B cell (primary cell): ENCODE measurements around the gene NCMAP. TPM values are rescaled to one million over a fixed set of nuclear protein-coding genes. Genes with fewer than 3 reads are reported as not detected.

Experiments used
- ATAC-seq: fragments of 200-7000 bp; cut with Tn5 transposase; one replicate; pipeline ENCODE4 v1.10.0; 2021; ENCODE audit warnings: low read depth, mild to moderate bottlenecking, moderate number of reproducible peaks, moderate library complexity
- CTCF ChIA-PET: fragments of 350-600 bp; sonication (Branson Sonifier 250); formaldehyde crosslinking; loops from one replicate; lab custom pipeline; 2021; ENCODE audit warnings: antibody characterized with exemption, inconsistent platforms; lab: Charles Lee
- POLR2A ChIA-PET: fragments of 350-600 bp; sonication (Branson Sonifier 250); formaldehyde crosslinking; loops from one replicate; lab custom pipeline; 2021; ENCODE audit warnings: antibody characterized with exemption; lab: Charles Lee
- DNase-seq: peaks from one replicate; pipeline ENCODE4 v3.0.0; 2013
- H2AFZ ChIP-seq: 2 replicates; pipeline ENCODE4 v1.6.1; 2012; ENCODE audit warnings: mild to moderate bottlenecking, low read depth, low read length; ENCODE audit not compliant: insufficient read depth, poor library complexity, severe bottlenecking
- H3K27ac ChIP-seq, 2 donors: 1 replicate in 1 of 2; 2 replicates in 1 of 2; pipeline ENCODE4 v1.5.1; 2012 to 2013; ENCODE audit warnings: low read length in 2 of 2, mild to moderate bottlenecking in 2 of 2, moderate library complexity in 1 of 2
- H3K27me3 ChIP-seq, 4 experiments: fragments of 200-600 bp in 1 of 4; sonication (generic) in 1 of 4; replicated peaks in 1 of 4; 1 replicate in 2 of 4; 2 replicates in 2 of 4; pipeline versions ENCODE4 v1.6.1 to v1.7.0; 2013 to 2016; ENCODE audit warnings: low read length in 3 of 4, mild to moderate bottlenecking in 2 of 4, mixed read lengths in 1 of 4, moderate library complexity in 1 of 4; ENCODE audit not compliant: insufficient read depth in 4 of 4, control insufficient read depth in 3 of 4; ENCODE audit errors: control extremely low read depth in 1 of 4
- H3K36me3 ChIP-seq, 2 experiments: replicated peaks in 1 of 2; 1 replicate in 1 of 2; 2 replicates in 1 of 2; pipeline versions ENCODE4 v1.6.1 to v1.7.1; 2013; ENCODE audit warnings: low read length in 1 of 2; ENCODE audit not compliant: insufficient read depth in 2 of 2, control insufficient read depth in 1 of 2; ENCODE audit errors: control extremely low read depth in 1 of 2, extremely low read depth in 1 of 2
- H3K4me1 ChIP-seq, 2 donors: fragments of 200-600 bp in 1 of 2; sonication (generic) in 1 of 2; 1 replicate in 1 of 2; 2 replicates in 1 of 2; pipeline versions ENCODE4 v1.5.1 to v1.6.1; 2013 to 2017; ENCODE audit warnings: low read length in 2 of 2; ENCODE audit not compliant: control insufficient read depth in 2 of 2, insufficient read depth in 2 of 2
- H3K4me2 ChIP-seq: replicated peaks from 2 replicates; pipeline ENCODE3; 2012; ENCODE audit warnings: mild to moderate bottlenecking, low read depth, low read length; ENCODE audit not compliant: poor library complexity, severe bottlenecking
- H3K4me3 ChIP-seq, 5 experiments: fragments of 200-600 bp in 1 of 5; sonication (generic) in 1 of 5; 1 replicate in 3 of 5; 2 replicates in 2 of 5; pipeline versions ENCODE4 v1.5.1 to v1.7.0; 2011 to 2016; ENCODE audit warnings: low read length in 4 of 5, mild to moderate bottlenecking in 4 of 5, low read depth in 2 of 5, control low read depth in 1 of 5, moderate library complexity in 1 of 5; ENCODE audit not compliant: insufficient read depth in 1 of 5; ENCODE audit errors: control extremely low read depth in 1 of 5, extremely low read depth in 1 of 5
- H3K79me2 ChIP-seq: fragments of 200-600 bp; sonication (generic); one replicate; pipeline ENCODE4 v1.6.0; 2016; ENCODE audit warnings: low read length; ENCODE audit not compliant: control insufficient read depth, insufficient read depth
- H3K9ac ChIP-seq: fragments of 200-600 bp; sonication (generic); 2 replicates; pipeline ENCODE4 v1.6.1; 2017; ENCODE audit warnings: mild to moderate bottlenecking, low read length, moderate library complexity
- H3K9me3 ChIP-seq, 3 donors: one replicate each; pipeline versions ENCODE4 v1.6.1 to v1.7.1; 2013; ENCODE audit warnings: low read length in 2 of 3; ENCODE audit not compliant: control insufficient read depth in 2 of 3, insufficient read depth in 1 of 3; ENCODE audit errors: control extremely low read depth in 1 of 3
- H4K20me1 ChIP-seq: 2 replicates; pipeline ENCODE4 v1.6.0; 2012; ENCODE audit warnings: mild to moderate bottlenecking, low read length; ENCODE audit not compliant: insufficient read depth, control insufficient read depth, poor library complexity, severe bottlenecking
- H3K27ac Mint-ChIP-seq: one replicate; pipeline ENCODE4 v1.8.0; 2021; ENCODE audit warnings: mixed read lengths
- H3K27me3 Mint-ChIP-seq: one replicate; pipeline ENCODE4 v1.8.0; 2021; ENCODE audit warnings: mixed read lengths
- H3K4me1 Mint-ChIP-seq: one replicate; pipeline ENCODE4 v1.8.0; 2021; ENCODE audit warnings: mixed read lengths
- H3K4me3 Mint-ChIP-seq: one replicate; pipeline ENCODE4 v1.8.0; 2021; ENCODE audit warnings: mixed read lengths
- H3K9me3 Mint-ChIP-seq: one replicate; pipeline ENCODE4 v1.8.0; 2022; ENCODE audit warnings: mixed read lengths; ENCODE audit not compliant: insufficient read depth
- CTCF ChIP-seq: fragments of 200-600 bp; IDR thresholded peaks from one replicate; pipeline ENCODE4 v1.8.0; 2022; ENCODE audit warnings: antibody characterized with exemption, mild to moderate bottlenecking
- EZH2 ChIP-seq: IDR thresholded peaks from 2 replicates; pipeline ENCODE4 v1.6.1; 2012; ENCODE audit warnings: borderline replicate concordance, low read depth, mild to moderate bottlenecking, moderate library complexity, low read length; ENCODE audit not compliant: insufficient read depth, poor library complexity, severe bottlenecking
- WGBS: methylation state at CpG from one replicate; pipeline ENCODE4 v1.1.5; 2013; ENCODE audit warnings: missing lambda C conversion rate; ENCODE audit not compliant: insufficient coverage; 5-methylcytosine and 5-hydroxymethylcytosine counted together
- intact Hi-C: fragments of 100-400 bp; cut with micrococcal nuclease; formaldehyde crosslinking; loops from one replicate; pipeline ENCODE4 v1.10.0; 2022
- polyA plus RNA-seq: library from polyadenylated mRNA; depleted of rRNA; stranded (reverse); fragments of >200 nt; gene quantifications from 2 replicates; pipeline ENCODE4 v1.2.3, GENCODE V29; 2012
- total RNA-seq, 2 donors: library from RNA; stranded (reverse); fragments of 120-200 nt in 1 of 2; gene quantifications; 1 replicate in 1 of 2; 2 replicates in 1 of 2; pipeline versions ENCODE4 v1.2.3 to v1.2.4, GENCODE V29; 2013 to 2022

The NCMAP gene
- total and polyA plus RNA-seq, 2 donors (not counting 1 experiment from before 2014, with no cell fraction given): not detected

GRCh38 chr1:24541711-24542346 lies 14.1 kb upstream of the NCMAP start:
- Mint-ChIP-seq H3K27ac (peak overlapping the region; percentile 56), H3K27me3 (no peaks in the 10 kb centered on the region), H3K4me1 (peaks cover 42% of the 10 kb centered on the region), H3K4me3 (no peak overlapping the region), H3K9me3 (no peaks in the 10 kb centered on the region)
- no peaks in the 10 kb centered on the region for H3K27me3 ChIP-seq
- TF ChIP-seq EZH2: no peak
- peak; percentile 26 for TF ChIP-seq CTCF
- peak overlapping the region; percentile 0 for H3K4me2 ChIP-seq
- CTCF ChIA-PET: interaction anchor here (0.8 to 1.8 kb wide), 6 partner anchors 13 to 150 kb away, joined by 3 to 7 read pairs (median 4); partner anchors contain the start of genes NIPAL3 and RCAN3
- H3K9ac ChIP-seq: no peak overlapping the region
- no peak overlapping the region for H2AFZ ChIP-seq
- WGBS: 81% methylated on average over 8 of the region's 8 CpGs
- H3K79me2 ChIP-seq: peaks cover 8% of the 10 kb centered on the region
- H4K20me1 ChIP-seq: no peaks in the 10 kb centered on the region
- no peak for DNase-seq
- H3K36me3 ChIP-seq: no peaks in the 10 kb centered on the region
- no peak overlapping the region for H3K4me3 ChIP-seq
- no peaks in the 10 kb centered on the region for H3K9me3 ChIP-seq
- intact Hi-C loops: loop anchor here (2.0 kb wide), 2 partner anchors 13 to 101 kb away; partner anchors contain the start of gene SRRM1
- no peak overlapping the region for H3K27ac ChIP-seq
- POLR2A ChIA-PET: interaction anchor here (0.7 kb wide), 1 partner anchor 192 kb away, joined by 4 read pairs; no protein-coding TSS in a partner anchor
- no peak for ATAC-seq
- peaks cover 32 to 35% of the 10 kb centered on the region in 2 donors for H3K4me1 ChIP-seq

- Histone ChIP-seq H2AFZ (no peak overlapping the region), H3K4me1 (peaks cover 38 to 41% of the 10 kb centered on the region in 2 donors), H3K79me2 (peaks cover 8% of the 10 kb centered on the region), H3K36me3 (no peaks in the 10 kb centered on the region), H3K27ac (no peak overlapping the region), H3K4me3 (no peak overlapping the region), H3K4me2 (no peak overlapping the region), H3K27me3 (no peaks in the 10 kb centered on the region), H3K9ac (no peak overlapping the region), H4K20me1 (no peaks in the 10 kb centered on the region), H3K9me3 (peaks cover 0 to 4% (median 0%) of the 10 kb centered on the region in 3 donors)
- no peaks in the 10 kb centered on the region for H3K9me3 Mint-ChIP-seq
- ATAC-seq (no peak), DNase-seq (no peak)
- no peak overlapping the region for H3K4me3 Mint-ChIP-seq
- H3K27ac Mint-ChIP-seq: no peak overlapping the region
- H3K4me1 Mint-ChIP-seq: peaks cover 40% of the 10 kb centered on the region
- no peaks in the 10 kb centered on the region for H3K27me3 Mint-ChIP-seq
- no peak for TF ChIP-seq EZH2
- TF ChIP-seq CTCF: no peak
- intact Hi-C loops: no loop called here
- POLR2A ChIA-PET: no interaction called here
- CTCF ChIA-PET: no interaction called here
Observed at GRCh38 chr1:24544239-24544638, 11.6 kb upstream of the NCMAP start.
